Pericardium fibroblast (primary cell): ENCODE results near the gene CDKL5. TPM values are rescaled to one million over a fixed set of nuclear protein-coding genes. Genes with fewer than 3 reads are reported as not detected.

Source experiments
- total RNA-seq: library from RNA; depleted of rRNA; stranded (reverse); fragments of >200 nt; gene quantifications from 2 replicates; pipeline ENCODE4 v1.2.3, GENCODE V29; 2015

Gene CDKL5
- total RNA-seq: 2.1 and 2.5 TPM in 2 replicates

DNA sequence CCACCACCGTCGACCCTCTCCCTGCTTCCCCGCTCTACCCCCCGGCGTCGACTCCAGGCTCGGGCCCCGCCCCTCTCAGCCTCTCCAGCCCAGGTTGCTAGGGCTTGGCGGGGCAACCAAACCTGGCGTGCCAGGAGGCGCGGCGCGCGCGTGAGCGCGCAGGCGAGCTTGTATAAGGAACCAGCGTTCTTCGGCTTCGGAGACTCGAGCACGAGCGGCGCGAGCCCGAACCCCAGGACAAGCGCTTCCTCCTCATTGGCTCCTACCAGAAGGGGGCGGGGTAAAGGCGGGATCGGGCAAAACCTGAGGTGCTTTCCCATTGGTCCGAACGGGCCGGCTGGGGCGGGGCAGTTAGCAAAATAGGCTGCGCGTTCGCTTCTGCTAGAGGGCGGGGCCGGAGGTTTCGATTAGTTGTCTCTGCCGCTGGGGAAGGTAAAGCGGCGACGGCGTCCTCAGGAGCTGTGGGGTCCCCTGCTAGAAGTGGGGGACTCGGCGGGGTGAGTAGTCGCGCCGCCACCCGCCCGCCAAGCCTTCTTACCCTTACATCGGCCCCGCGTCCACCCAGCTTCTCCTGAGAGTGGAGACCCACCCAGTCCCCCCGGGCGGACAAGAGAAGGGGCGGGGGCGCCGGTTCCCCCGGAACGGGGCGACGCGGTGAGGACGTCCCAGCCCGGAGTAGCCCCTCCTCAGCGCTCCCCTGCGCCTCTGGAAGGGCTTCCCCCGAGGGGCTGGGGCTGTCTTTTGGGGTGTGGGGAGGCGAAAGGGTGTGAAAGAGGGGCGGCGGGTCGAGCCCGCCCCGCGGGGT is at the start of gene CDKL5:
TSS of gene CDKL5 (plus strand) at position 410 of the 805 bp plus-strand sequence. CDS start 81,489 bp downstream, outside the sequence.

DNA sequence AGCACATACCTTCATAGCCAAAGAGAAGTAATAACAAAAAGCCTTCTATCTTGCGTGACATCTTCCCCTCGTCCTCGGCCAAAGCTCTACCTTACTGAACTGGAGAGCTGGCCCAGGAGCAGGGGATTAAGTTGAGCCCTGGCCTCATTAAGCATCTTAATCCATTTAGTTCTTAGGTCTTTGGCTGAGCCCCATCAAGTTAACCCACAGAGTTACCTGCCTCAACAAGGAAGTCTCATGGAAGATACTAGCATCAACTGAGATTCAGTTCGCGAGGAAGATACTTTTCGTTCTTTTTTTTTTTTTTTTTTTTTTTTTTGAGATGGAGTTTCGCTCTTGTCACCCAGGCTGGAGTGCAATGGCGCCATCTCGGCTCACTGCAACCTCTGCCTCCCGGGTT is 246.6 kb downstream of the CDKL5 start, which contains the start of gene RS1:
TSS of gene RS1 (minus strand) at position 101 of the 400 bp plus-strand sequence. CDS start at position 61, 40 bp downstream.

Other genes starting within 250 kb of the CDKL5 start
- not detected in 2 replicates for gene BEND2, start 204.7 kb upstream of the CDKL5 start, total RNA-seq
- gene SCML2, start 70.9 kb upstream of the CDKL5 start, total RNA-seq: 0.93 and 0.94 TPM in 2 replicates
- not detected in 2 replicates for gene RS1, start 246.5 kb downstream of the CDKL5 start, total RNA-seq